Liver (tissue), 9 donors: Measurements from ENCODE around the gene GPR61. TPM values are rescaled to one million over a fixed set of nuclear protein-coding genes. Genes with fewer than 3 reads are reported as not detected.

ENCODE experiments used
- DNase-seq: peaks from one replicate; pipeline ENCODE4 v3.0.0-alpha.2; 2017; ENCODE audit warnings: low spot score
- H3K27ac ChIP-seq, 2 donors: one replicate each; pipeline ENCODE4 v1.7.0; 2013; ENCODE audit warnings: inconsistent platforms in 2 of 2, low read length in 2 of 2, control low read depth in 1 of 2, low read depth in 1 of 2, mild to moderate bottlenecking in 1 of 2
- H3K27me3 ChIP-seq, 4 donors: one replicate each; pipeline versions ENCODE4 v1.6.1 to v1.7.0; 2013; ENCODE audit warnings: low read length in 3 of 4, inconsistent platforms in 1 of 4, mild to moderate bottlenecking in 1 of 4, moderate library complexity in 1 of 4; ENCODE audit not compliant: control insufficient read depth in 4 of 4, insufficient read depth in 4 of 4
- H3K36me3 ChIP-seq, 4 donors: one replicate each; pipeline versions ENCODE4 v1.6.1 to v1.7.0; 2013; ENCODE audit warnings: low read length in 3 of 4, mild to moderate bottlenecking in 3 of 4, low read depth in 1 of 4, moderate library complexity in 1 of 4; ENCODE audit not compliant: control insufficient read depth in 4 of 4, insufficient read depth in 3 of 4
- H3K4me1 ChIP-seq, 4 donors: one replicate each; pipeline versions ENCODE4 v1.6.1 to v1.7.0; 2013; ENCODE audit warnings: low read length in 3 of 4, mild to moderate bottlenecking in 3 of 4, moderate library complexity in 1 of 4; ENCODE audit not compliant: control insufficient read depth in 4 of 4, insufficient read depth in 4 of 4
- H3K4me3 ChIP-seq, 3 donors: one replicate each; pipeline versions ENCODE4 v1.6.1 to v1.7.0; 2013; ENCODE audit warnings: low read length in 3 of 3, control low read depth in 1 of 3, low read depth in 1 of 3, mild to moderate bottlenecking in 1 of 3
- H3K9ac ChIP-seq, 2 donors: one replicate each; pipeline ENCODE4 v1.7.0; 2013; ENCODE audit warnings: low read length in 2 of 2, mild to moderate bottlenecking in 2 of 2, moderate library complexity in 2 of 2, control low read depth in 1 of 2, low read depth in 1 of 2
- H3K9me3 ChIP-seq, 4 donors: one replicate each; pipeline versions ENCODE4 v1.6.1 to v1.7.0; 2013; ENCODE audit warnings: low read length in 3 of 4; ENCODE audit not compliant: control insufficient read depth in 4 of 4
- EGR1 ChIP-seq, 2 donors: IDR thresholded peaks; 2 replicates each; pipeline ENCODE4 v1.6.1; 2016 to 2018; ENCODE audit warnings: antibody characterized with exemption in 2 of 2, low read depth in 2 of 2
- FOXA1 ChIP-seq: IDR thresholded peaks from 2 replicates; pipeline ENCODE4 v1.6.1; 2016; ENCODE audit warnings: antibody characterized with exemption
- FOXA2 ChIP-seq: IDR thresholded peaks from 2 replicates; pipeline ENCODE4 v1.6.1; 2016; ENCODE audit warnings: antibody characterized with exemption
- GABPA ChIP-seq, 2 donors: IDR thresholded peaks in 1 of 2; conservative IDR thresholded peaks in 1 of 2; 2 replicates each; pipeline ENCODE4 v1.6.1; 2016; ENCODE audit warnings: antibody characterized with exemption in 2 of 2, mild to moderate bottlenecking in 1 of 2, moderate library complexity in 1 of 2
- HNF4A ChIP-seq, 2 donors: conservative IDR thresholded peaks; 2 replicates each; pipeline ENCODE4 v1.6.1; 2016; ENCODE audit warnings: antibody characterized with exemption in 2 of 2, mild to moderate bottlenecking in 2 of 2
- HNF4G ChIP-seq: IDR thresholded peaks from 2 replicates; pipeline ENCODE4 v1.6.1; 2016; ENCODE audit warnings: antibody characterized with exemption
- JUND ChIP-seq, 2 donors: IDR thresholded peaks; 2 replicates each; pipeline ENCODE4 v1.6.1; 2016; ENCODE audit warnings: antibody characterized with exemption in 2 of 2
- MAX ChIP-seq: IDR thresholded peaks from 2 replicates; pipeline ENCODE4 v1.6.1; 2016; ENCODE audit warnings: antibody characterized with exemption
- NR2F2 ChIP-seq: IDR thresholded peaks from 2 replicates; pipeline ENCODE4 v1.6.1; 2016; ENCODE audit warnings: antibody characterized with exemption
- RAD21 ChIP-seq, 2 donors: IDR thresholded peaks; 2 replicates each; pipeline ENCODE4 v1.6.1; 2016; ENCODE audit warnings: antibody characterized with exemption in 2 of 2, mild to moderate bottlenecking in 2 of 2
- REST ChIP-seq: IDR thresholded peaks from 2 replicates; pipeline ENCODE4 v1.6.1; 2016; ENCODE audit warnings: antibody characterized with exemption, mild to moderate bottlenecking
- SP1 ChIP-seq: IDR thresholded peaks from 2 replicates; pipeline ENCODE4 v1.6.1; 2018; ENCODE audit warnings: antibody characterized with exemption, mild to moderate bottlenecking
- TAF1 ChIP-seq: conservative IDR thresholded peaks from 2 replicates; pipeline ENCODE4 v1.6.1; 2016; ENCODE audit warnings: antibody characterized with exemption, mild to moderate bottlenecking
- YY1 ChIP-seq: IDR thresholded peaks from 2 replicates; pipeline ENCODE4 v1.6.1; 2016; ENCODE audit warnings: antibody characterized with exemption, mild to moderate bottlenecking
- ZBTB33 ChIP-seq: IDR thresholded peaks from 2 replicates; pipeline ENCODE4 v1.6.1; 2016; ENCODE audit warnings: antibody characterized with exemption
- WGBS: extraction: QIAGEN DNeasy Blood & Tissue Kit; methylation state at CpG from one replicate; pipeline ENCODE4 v1.1.7; 2013; 5-methylcytosine and 5-hydroxymethylcytosine counted together
- polyA plus RNA-seq, 2 donors: library from polyadenylated mRNA; stranded (reverse) in 1 of 2; unstranded in 1 of 2; fragments of 200-250 nt in 1 of 2; fragments of >200 nt in 1 of 2; fragmentation: Nextera tagmentation in 1 of 2; extraction: Ambion mirVana in 1 of 2; gene quantifications; one replicate each; pipeline versions ENCODE4 v1.2.1 to v1.2.3, GENCODE V29; 2013 to 2015
- total RNA-seq, 2 donors: library from RNA; depleted of rRNA; stranded (reverse); fragments of >200 nt; gene quantifications; one replicate each; pipeline ENCODE4 v1.2.3, GENCODE V29; 2014
- TF ChIP-seq, protein P1 (sequence below): fragments of 150-350 bp; IDR thresholded peaks from 2 replicates; pipeline ENCODE4 v1.5.1; 2017; ENCODE audit warnings: improper control_type of control experiment, low read depth, low read length; ENCODE audit not compliant: missing input control
- TF ChIP-seq, protein P2 (sequence below): IDR thresholded peaks from 2 replicates; pipeline ENCODE4 v1.6.1; 2016; ENCODE audit warnings: antibody characterized with exemption
- donor health status: healthy.
- donor health status: healthy.
- donor health status: healthy.
- donor health status: healthy.
- donor health status: healthy.

The GPR61 gene
- total and polyA plus RNA-seq, 4 donors, result 0.32 TPM; not detected in 3

DNA sequence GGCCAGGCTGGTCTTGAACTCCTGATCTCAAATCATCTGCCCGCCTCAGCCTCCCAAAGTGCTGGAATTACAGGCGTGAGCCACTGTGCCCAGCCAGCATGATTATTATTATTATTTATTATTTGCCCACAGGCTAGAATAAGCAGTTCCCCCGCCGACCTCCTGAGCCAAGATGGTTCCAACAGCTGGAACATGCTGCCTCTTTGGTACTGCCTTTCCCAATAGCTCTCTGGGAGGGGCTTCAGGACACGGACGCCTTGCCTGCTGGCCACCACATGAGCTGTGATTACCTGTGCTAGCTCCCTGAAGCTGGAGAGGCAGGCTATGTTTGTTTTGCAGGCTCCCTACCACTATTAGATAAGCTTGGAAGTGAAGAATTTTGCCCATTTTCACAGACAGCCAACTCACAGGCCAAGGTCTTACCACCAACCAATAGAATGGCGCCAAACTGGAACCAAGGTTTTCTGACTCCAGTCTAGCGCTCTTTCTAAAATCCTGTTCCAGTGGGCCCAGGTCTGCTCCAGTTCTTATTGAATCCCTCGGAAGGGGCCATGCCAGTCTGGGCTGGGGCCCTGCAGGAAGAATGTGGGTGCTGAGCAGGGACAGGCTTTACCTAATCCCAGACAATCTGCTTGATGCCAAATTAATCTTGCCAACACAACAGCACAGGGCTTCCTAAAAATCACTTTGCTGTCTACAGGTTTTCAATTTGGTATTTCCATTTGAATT lies 2.1 kb upstream of the GPR61 start (continued):
- TF ChIP-seq ZBTB33 (no peak), SP1 (no peak), JUND (IDR thresholded peaks at IDR 0.05) (no peak)
- TF ChIP-seq, protein P1, sequence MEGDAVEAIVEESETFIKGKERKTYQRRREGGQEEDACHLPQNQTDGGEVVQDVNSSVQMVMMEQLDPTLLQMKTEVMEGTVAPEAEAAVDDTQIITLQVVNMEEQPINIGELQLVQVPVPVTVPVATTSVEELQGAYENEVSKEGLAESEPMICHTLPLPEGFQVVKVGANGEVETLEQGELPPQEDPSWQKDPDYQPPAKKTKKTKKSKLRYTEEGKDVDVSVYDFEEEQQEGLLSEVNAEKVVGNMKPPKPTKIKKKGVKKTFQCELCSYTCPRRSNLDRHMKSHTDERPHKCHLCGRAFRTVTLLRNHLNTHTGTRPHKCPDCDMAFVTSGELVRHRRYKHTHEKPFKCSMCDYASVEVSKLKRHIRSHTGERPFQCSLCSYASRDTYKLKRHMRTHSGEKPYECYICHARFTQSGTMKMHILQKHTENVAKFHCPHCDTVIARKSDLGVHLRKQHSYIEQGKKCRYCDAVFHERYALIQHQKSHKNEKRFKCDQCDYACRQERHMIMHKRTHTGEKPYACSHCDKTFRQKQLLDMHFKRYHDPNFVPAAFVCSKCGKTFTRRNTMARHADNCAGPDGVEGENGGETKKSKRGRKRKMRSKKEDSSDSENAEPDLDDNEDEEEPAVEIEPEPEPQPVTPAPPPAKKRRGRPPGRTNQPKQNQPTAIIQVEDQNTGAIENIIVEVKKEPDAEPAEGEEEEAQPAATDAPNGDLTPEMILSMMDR, result no peak

DNA sequence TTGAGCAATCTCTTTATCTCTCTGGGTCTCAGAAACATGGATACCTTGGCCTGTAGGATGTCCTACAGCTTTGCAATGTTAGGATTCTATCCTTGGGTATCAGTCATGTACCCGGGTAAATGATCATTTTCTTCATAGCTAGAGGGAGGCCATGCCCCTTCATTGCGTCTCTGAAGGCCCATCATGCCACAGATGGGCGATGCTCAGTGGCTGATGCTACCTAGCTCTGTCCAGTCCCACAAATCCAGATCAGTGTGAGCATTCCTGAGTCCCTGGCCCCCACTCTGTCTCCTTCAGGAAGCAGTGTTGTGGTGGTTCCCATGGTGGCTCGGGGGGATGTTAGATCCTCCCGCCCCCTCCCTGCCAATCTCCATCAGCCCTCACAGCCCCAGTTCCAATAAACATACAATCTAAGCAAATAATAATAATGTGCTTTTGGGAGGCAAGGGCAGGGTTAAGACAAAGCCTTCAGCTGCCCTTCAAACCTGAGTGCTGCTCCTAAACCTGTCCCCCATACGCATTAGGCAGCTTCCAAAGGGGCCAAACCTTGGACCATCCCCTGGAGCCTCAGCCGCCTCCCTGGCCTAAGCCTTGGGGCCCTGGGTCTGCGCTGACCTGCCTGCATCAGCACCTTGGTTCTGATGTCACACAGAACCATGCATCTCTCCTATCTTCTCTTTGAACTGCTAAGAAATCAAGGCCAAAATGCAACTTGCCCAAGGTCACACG lies 681 bp upstream of the GPR61 start:
- Histone ChIP-seq H3K4me3 (no peak overlapping the region), H3K9me3 (no peaks in the 10 kb centered on the region), H3K4me1 (no peaks in the 10 kb centered on the region), H3K27me3 (no peaks in the 10 kb centered on the region), H3K36me3 (no peaks in the 10 kb centered on the region), H3K27ac (no peak overlapping the region), H3K9ac (no peak overlapping the region)
- DNase-seq, result no peak
- TF ChIP-seq, protein P2, sequence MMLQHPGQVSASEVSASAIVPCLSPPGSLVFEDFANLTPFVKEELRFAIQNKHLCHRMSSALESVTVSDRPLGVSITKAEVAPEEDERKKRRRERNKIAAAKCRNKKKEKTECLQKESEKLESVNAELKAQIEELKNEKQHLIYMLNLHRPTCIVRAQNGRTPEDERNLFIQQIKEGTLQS, result no peak
- TF ChIP-seq NR2F2 (no peak), GABPA (IDR thresholded peaks at IDR 0.05 in 1 of 2, conservative IDR thresholded peaks at IDR 0.05 in 1 of 2) (no peak), JUND (IDR thresholded peaks at IDR 0.05) (no peak), FOXA2 (no peak), FOXA1 (no peak), REST (no peak), MAX (no peak), SP1 (no peak), RAD21 (IDR thresholded peaks at IDR 0.05) (no peak), HNF4G (no peak), YY1 (no peak), EGR1 (IDR thresholded peaks at IDR 0.05; ENCODE audit: low read depth in 2 of 2) (no peak), TAF1 (no peak), HNF4A (conservative IDR thresholded peaks at IDR 0.05) (no peak)
- TF ChIP-seq, protein P1, result no peak
- WGBS, result 94% methylated on average over 9 of the region's 9 CpGs
